CD14-positive monocyte (primary cell): ENCODE data around the gene CAMTA1. TPM values are rescaled to one million over a fixed set of nuclear protein-coding genes. Genes with fewer than 3 reads are reported as not detected.

Experiments used
- DNase-seq, 3 donors: peaks; one replicate each; pipeline ENCODE4 v3.0.0-alpha.2; 2011 to 2022
- H2AFZ ChIP-seq: 2 replicates; pipeline ENCODE4 v1.6.0; 2012; ENCODE audit warnings: mild to moderate bottlenecking, low read depth, low read length, inconsistent platforms; ENCODE audit not compliant: insufficient read depth, poor library complexity, severe bottlenecking
- H3K27ac ChIP-seq, 2 donors: 1 replicate in 1 of 2; 2 replicates in 1 of 2; pipeline ENCODE4 v1.5.1; 2012 to 2013; ENCODE audit warnings: low read length in 2 of 2, control low read depth in 1 of 2, inconsistent platforms in 1 of 2, low read depth in 1 of 2, mild to moderate bottlenecking in 1 of 2
- H3K27me3 ChIP-seq, 2 donors: one replicate each; pipeline versions ENCODE4 v1.6.0 to v1.6.1; 2011 to 2013; ENCODE audit warnings: low read length in 2 of 2; ENCODE audit not compliant: control insufficient read depth in 2 of 2, insufficient read depth in 2 of 2
- H3K36me3 ChIP-seq, 2 donors: replicated peaks in 1 of 2; 1 replicate in 1 of 2; 2 replicates in 1 of 2; pipeline versions ENCODE4 v1.5.1 to v1.6.1; 2012 to 2013; ENCODE audit warnings: low read length in 2 of 2, control low read depth in 1 of 2, inconsistent platforms in 1 of 2, mild to moderate bottlenecking in 1 of 2; ENCODE audit not compliant: insufficient read depth in 2 of 2, control insufficient read depth in 1 of 2
- H3K4me1 ChIP-seq, 2 donors: 1 replicate in 1 of 2; 2 replicates in 1 of 2; pipeline versions ENCODE4 v1.5.1 to v1.6.1; 2012 to 2013; ENCODE audit warnings: low read length in 2 of 2, control low read depth in 1 of 2, inconsistent platforms in 1 of 2, mild to moderate bottlenecking in 1 of 2, moderate library complexity in 1 of 2; ENCODE audit not compliant: insufficient read depth in 2 of 2, control insufficient read depth in 1 of 2
- H3K4me2 ChIP-seq: replicated peaks from 2 replicates; pipeline ENCODE3; 2012; ENCODE audit warnings: low read length, moderate library complexity, mild to moderate bottlenecking; ENCODE audit not compliant: poor library complexity, severe bottlenecking; ENCODE audit errors: extremely low read depth
- H3K4me3 ChIP-seq, 3 experiments: fragments of 200-600 bp in 1 of 3; sonication (generic) in 1 of 3; replicated peaks in 1 of 3; 1 replicate in 2 of 3; 2 replicates in 1 of 3; pipeline ENCODE4 v1.5.1; 2011 to 2013; ENCODE audit warnings: low read length in 3 of 3, mild to moderate bottlenecking in 3 of 3, control low read depth in 2 of 3, low read depth in 2 of 3, inconsistent platforms in 1 of 3, moderate library complexity in 1 of 3
- H3K79me2 ChIP-seq: 2 replicates; pipeline ENCODE4 v1.6.0; 2012; ENCODE audit warnings: mild to moderate bottlenecking, control low read depth, inconsistent platforms, low read length, moderate library complexity; ENCODE audit not compliant: insufficient read depth
- H3K9ac ChIP-seq: 2 replicates; pipeline ENCODE4 v1.6.0; 2017; ENCODE audit warnings: low read length, mild to moderate bottlenecking; ENCODE audit not compliant: insufficient read depth, poor library complexity, severe bottlenecking
- H3K9me3 ChIP-seq, 2 donors: replicated peaks in 1 of 2; 1 replicate in 1 of 2; 2 replicates in 1 of 2; pipeline versions ENCODE4 v1.5.1 to v1.6.1; 2012 to 2013; ENCODE audit warnings: low read length in 2 of 2, control low read depth in 1 of 2; ENCODE audit not compliant: control insufficient read depth in 1 of 2, insufficient read depth in 1 of 2
- H4K20me1 ChIP-seq: 2 replicates; pipeline ENCODE4 v1.6.0; 2012; ENCODE audit warnings: mild to moderate bottlenecking, low read length, control low read depth, moderate library complexity; ENCODE audit not compliant: insufficient read depth
- H3K27ac Mint-ChIP-seq, 7 donors: one replicate each; pipeline ENCODE4 v1.8.0; 2020; ENCODE audit warnings: mild to moderate bottlenecking in 7 of 7, mixed read lengths in 7 of 7, moderate library complexity in 6 of 7, inconsistent platforms in 2 of 7
- H3K27me3 Mint-ChIP-seq, 3 donors: one replicate each; pipeline ENCODE4 v1.8.0; 2021 to 2022; ENCODE audit warnings: low read depth in 3 of 3, mild to moderate bottlenecking in 3 of 3, mixed read lengths in 3 of 3, moderate library complexity in 3 of 3, inconsistent platforms in 1 of 3
- H3K36me3 Mint-ChIP-seq, 2 donors: one replicate each; pipeline ENCODE4 v1.8.0; 2020; ENCODE audit warnings: mixed read lengths in 2 of 2, inconsistent platforms in 1 of 2, mild to moderate bottlenecking in 1 of 2
- H3K4me1 Mint-ChIP-seq: one replicate; pipeline ENCODE4 v1.8.0; 2020; ENCODE audit warnings: mild to moderate bottlenecking, mixed read lengths
- H3K4me3 Mint-ChIP-seq, 2 donors: one replicate each; pipeline ENCODE4 v1.8.0; 2020; ENCODE audit warnings: mild to moderate bottlenecking in 2 of 2, mixed read lengths in 2 of 2, moderate library complexity in 1 of 2
- H3K9me3 Mint-ChIP-seq, 7 donors: one replicate each; pipeline ENCODE4 v1.8.0; 2020 to 2022; ENCODE audit warnings: mixed read lengths in 7 of 7, mild to moderate bottlenecking in 6 of 7, moderate library complexity in 6 of 7, inconsistent platforms in 2 of 7
- WGBS: methylation state at CpG from one replicate; pipeline ENCODE4 v1.1.5; 2013; ENCODE audit warnings: missing lambda C conversion rate; ENCODE audit not compliant: insufficient coverage; 5-methylcytosine and 5-hydroxymethylcytosine counted together
- intact Hi-C, 2 donors: fragments of 100-400 bp; cut with micrococcal nuclease; formaldehyde crosslinking; loops; one replicate each; pipeline versions ENCODE4 v1.15.0 to v1.15.1; 2023
- polyA plus RNA-seq, 3 donors: library from polyadenylated mRNA; depleted of rRNA in 1 of 3; unstranded in 2 of 3; stranded (reverse) in 1 of 3; fragments of 300-500 nt in 2 of 3; fragments of >200 nt in 1 of 3; fragmentation: Illumina TruSeq in 2 of 3; gene quantifications; 1 replicate in 2 of 3; 2 replicates in 1 of 3; pipeline ENCODE4 v1.2.3, GENCODE V29; 2012 to 2021
- TF ChIP-seq, protein P1 (sequence below): fragments of 200-600 bp; IDR thresholded peaks from one replicate; pipeline ENCODE4 v1.8.0; 2022; ENCODE audit warnings: antibody characterized with exemption, mild to moderate bottlenecking

Gene CAMTA1
- polyA plus RNA-seq, 3 donors: 52.0 to 89.6 (median 78.3) TPM

DNA sequence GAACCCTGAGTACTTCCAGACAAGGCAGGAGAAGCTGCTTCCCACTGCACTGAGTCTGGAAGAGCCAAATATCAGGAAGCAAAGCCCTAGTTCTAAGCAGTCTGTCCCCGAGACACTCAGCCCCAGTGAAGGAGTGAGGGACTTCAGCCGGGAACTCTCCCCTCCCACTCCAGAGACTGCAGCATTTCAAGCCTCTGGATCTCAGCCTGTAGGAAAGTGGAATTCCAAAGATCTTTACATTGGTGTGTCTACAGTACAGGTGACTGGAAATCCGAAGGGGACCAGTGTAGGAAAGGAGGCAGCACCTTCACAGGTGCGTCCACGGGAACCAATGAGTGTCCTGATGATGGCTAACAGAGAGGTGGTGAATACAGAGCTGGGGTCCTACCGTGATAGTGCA is 952.8 kb downstream of the CAMTA1 start:
- Mint-ChIP-seq H3K4me1 (peaks cover 9% of the 10 kb centered on the region), H3K9me3 (peaks cover 0 to 10% (median 4%) of the 10 kb centered on the region in 7 donors), H3K4me3 (no peak overlapping the region), H3K36me3 (no peaks in the 10 kb centered on the region), H3K27me3 (peaks cover 0 to 1% (median 0%) of the 10 kb centered on the region in 3 donors), H3K27ac (no peak overlapping the region)
- H3K79me2 ChIP-seq: no peaks in the 10 kb centered on the region
- no peak overlapping the region for H3K4me2 ChIP-seq
- DNase-seq: no peak
- 98% methylated on average over 4 of the region's 6 CpGs for WGBS
- H4K20me1 ChIP-seq: no peaks in the 10 kb centered on the region
- no peak overlapping the region for H3K4me3 ChIP-seq
- H3K36me3 ChIP-seq: no peaks in the 10 kb centered on the region
- no peaks in the 10 kb centered on the region for H3K27me3 ChIP-seq
- no peak overlapping the region for H3K9ac ChIP-seq
- intact Hi-C loops: no loop called here
- peaks cover 0 to 6% of the 10 kb centered on the region in 2 donors for H3K9me3 ChIP-seq
- H3K27ac ChIP-seq: no peak overlapping the region
- H3K4me1 ChIP-seq: no peaks in the 10 kb centered on the region
- TF ChIP-seq, protein P1, sequence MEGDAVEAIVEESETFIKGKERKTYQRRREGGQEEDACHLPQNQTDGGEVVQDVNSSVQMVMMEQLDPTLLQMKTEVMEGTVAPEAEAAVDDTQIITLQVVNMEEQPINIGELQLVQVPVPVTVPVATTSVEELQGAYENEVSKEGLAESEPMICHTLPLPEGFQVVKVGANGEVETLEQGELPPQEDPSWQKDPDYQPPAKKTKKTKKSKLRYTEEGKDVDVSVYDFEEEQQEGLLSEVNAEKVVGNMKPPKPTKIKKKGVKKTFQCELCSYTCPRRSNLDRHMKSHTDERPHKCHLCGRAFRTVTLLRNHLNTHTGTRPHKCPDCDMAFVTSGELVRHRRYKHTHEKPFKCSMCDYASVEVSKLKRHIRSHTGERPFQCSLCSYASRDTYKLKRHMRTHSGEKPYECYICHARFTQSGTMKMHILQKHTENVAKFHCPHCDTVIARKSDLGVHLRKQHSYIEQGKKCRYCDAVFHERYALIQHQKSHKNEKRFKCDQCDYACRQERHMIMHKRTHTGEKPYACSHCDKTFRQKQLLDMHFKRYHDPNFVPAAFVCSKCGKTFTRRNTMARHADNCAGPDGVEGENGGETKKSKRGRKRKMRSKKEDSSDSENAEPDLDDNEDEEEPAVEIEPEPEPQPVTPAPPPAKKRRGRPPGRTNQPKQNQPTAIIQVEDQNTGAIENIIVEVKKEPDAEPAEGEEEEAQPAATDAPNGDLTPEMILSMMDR: no peak
- H2AFZ ChIP-seq: no peak overlapping the region

DNA sequence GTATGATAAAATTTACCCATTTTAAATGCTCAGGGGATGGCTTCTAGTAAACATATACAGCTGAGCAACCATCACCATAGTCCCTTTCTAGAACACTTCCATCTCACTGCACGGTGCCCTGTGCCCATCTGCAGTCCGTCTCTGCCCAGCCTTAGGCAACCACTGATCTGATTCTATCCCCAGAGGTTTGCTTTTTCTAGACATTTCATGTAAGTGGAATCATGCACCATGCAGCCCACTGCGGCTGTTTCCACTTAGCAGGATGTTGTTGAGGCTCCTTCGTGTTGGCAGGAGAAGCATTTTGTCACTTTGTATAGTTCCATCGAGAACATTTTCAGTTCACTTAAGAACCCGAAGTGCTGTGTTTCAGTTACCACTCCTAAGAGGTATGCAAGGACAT is 958.1 kb downstream of the CAMTA1 start:
- 98% methylated on average over 5 of the region's 6 CpGs for WGBS
- no peak overlapping the region for H3K27ac ChIP-seq
- peaks cover 0 to 10% (median 4%) of the 10 kb centered on the region in 7 donors for H3K9me3 Mint-ChIP-seq

More for the DNA sequence above, 958.1 kb downstream of the CAMTA1 start:
- peaks cover 4% of the 10 kb centered on the region for H3K4me1 Mint-ChIP-seq
- H3K79me2 ChIP-seq: no peaks in the 10 kb centered on the region
- H3K4me1 ChIP-seq: no peaks in the 10 kb centered on the region
- no peak overlapping the region for H2AFZ ChIP-seq
- H3K9ac ChIP-seq: no peak overlapping the region
- H3K4me3 Mint-ChIP-seq: no peak overlapping the region
- no peaks in the 10 kb centered on the region for H3K36me3 ChIP-seq
- H3K36me3 Mint-ChIP-seq: peaks cover 0 to 3% of the 10 kb centered on the region in 2 donors
- TF ChIP-seq, protein P1: no peak
- no peak overlapping the region for H3K4me2 ChIP-seq
- H4K20me1 ChIP-seq: no peaks in the 10 kb centered on the region
- peaks cover 0 to 6% of the 10 kb centered on the region in 2 donors for H3K9me3 ChIP-seq
- intact Hi-C loops: no loop called here
- H3K27ac Mint-ChIP-seq: no peak overlapping the region
- H3K27me3 Mint-ChIP-seq: no peaks in the 10 kb centered on the region
- no peaks in the 10 kb centered on the region for H3K27me3 ChIP-seq
- DNase-seq: no peak
- H3K4me3 ChIP-seq: no peak overlapping the region
